SU-DHL-6 (cell line): ENCODE data around the gene TFEB.

Source experiments
- H2AFZ ChIP-seq: fragments of 200-600 bp; sonication (generic); 2 replicates; pipeline ENCODE4 v1.6.1; 2014; ENCODE audit warnings: low read depth, mild to moderate bottlenecking, moderate library complexity, mixed read lengths, antibody characterized with exemption, low read length; ENCODE audit not compliant: severe bottlenecking
- H3F3A ChIP-seq: fragments of 200-600 bp; shearing (Covaris generic); 2 replicates; pipeline ENCODE4 v1.6.0; 2016; ENCODE audit warnings: antibody characterized with exemption, mild to moderate bottlenecking; ENCODE audit not compliant: insufficient read depth
- H3K27ac ChIP-seq: fragments of 200-600 bp; sonication (generic); 2 replicates; pipeline ENCODE4 v1.5.1; 2016; ENCODE audit warnings: low read depth, mild to moderate bottlenecking, low read length, moderate library complexity, mixed read lengths
- H3K27me3 ChIP-seq: fragments of 200-600 bp; sonication (generic), shearing (Covaris generic); 2 replicates; pipeline ENCODE4 v1.6.0; 2014; ENCODE audit warnings: mild to moderate bottlenecking, low read length
- H3K36me3 ChIP-seq: fragments of 200-600 bp; sonication (generic); 2 replicates; pipeline ENCODE4 v1.6.1; 2014; ENCODE audit warnings: mild to moderate bottlenecking, low read length, mixed read lengths
- H3K4me2 ChIP-seq: fragments of 300-600, 200-600 bp; shearing (Covaris generic), sonication (generic); 2 replicates; pipeline ENCODE4 v1.6.0; 2014; ENCODE audit warnings: low read length, low read depth, mild to moderate bottlenecking; ENCODE audit not compliant: poor library complexity, severe bottlenecking
- H3K4me3 ChIP-seq: fragments of 200-600 bp; sonication (generic); 2 replicates; pipeline ENCODE4 v1.5.1; 2014; ENCODE audit warnings: antibody characterized with exemption, low read length, mild to moderate bottlenecking, mixed read lengths; ENCODE audit not compliant: insufficient read depth, poor library complexity, severe bottlenecking
- H3K79me2 ChIP-seq: fragments of 200-600 bp; sonication (generic); 2 replicates; pipeline ENCODE4 v1.6.1; 2014; ENCODE audit warnings: mild to moderate bottlenecking, low read length, moderate library complexity; ENCODE audit not compliant: insufficient read depth
- H3K9ac ChIP-seq: fragments of 200-600 bp; sonication (generic); 2 replicates; pipeline ENCODE4 v1.7.0; 2014; ENCODE audit warnings: mild to moderate bottlenecking, low read length
- H3K9me2 ChIP-seq: fragments of 200-600 bp; sonication (generic); replicated peaks from 2 replicates; pipeline ENCODE4 v1.6.1; 2014; ENCODE audit warnings: low read length; ENCODE audit not compliant: insufficient read depth
- H3K9me3 ChIP-seq: fragments of 200-600 bp; sonication (generic); 2 replicates; pipeline ENCODE4 v1.6.1; 2014; ENCODE audit warnings: low read length, mixed read lengths; ENCODE audit not compliant: insufficient read depth
- H4K20me1 ChIP-seq: fragments of 200-600 bp; sonication (generic); 2 replicates; pipeline ENCODE4 v1.6.1; 2014; ENCODE audit warnings: low read depth, mild to moderate bottlenecking, antibody characterized with exemption, low read length, moderate library complexity, mixed read lengths
- CTCF ChIP-seq: fragments of 200-600 bp; sonication (generic); IDR thresholded peaks from one replicate; pipeline ENCODE4 v1.5.1; 2017; ENCODE audit warnings: antibody characterized with exemption, mild to moderate bottlenecking, low read length, moderate library complexity; ENCODE audit not compliant: insufficient read depth, poor library complexity, severe bottlenecking
- EZH2phosphoT487 ChIP-seq: fragments of 200-600 bp; sonication (generic), shearing (Covaris generic); conservative IDR thresholded peaks from 2 replicates; pipeline ENCODE4 v1.6.1; 2018; ENCODE audit warnings: mild to moderate bottlenecking, antibody characterized with exemption, low read length, moderate library complexity, mixed read lengths

Gene TFEB

DNA sequence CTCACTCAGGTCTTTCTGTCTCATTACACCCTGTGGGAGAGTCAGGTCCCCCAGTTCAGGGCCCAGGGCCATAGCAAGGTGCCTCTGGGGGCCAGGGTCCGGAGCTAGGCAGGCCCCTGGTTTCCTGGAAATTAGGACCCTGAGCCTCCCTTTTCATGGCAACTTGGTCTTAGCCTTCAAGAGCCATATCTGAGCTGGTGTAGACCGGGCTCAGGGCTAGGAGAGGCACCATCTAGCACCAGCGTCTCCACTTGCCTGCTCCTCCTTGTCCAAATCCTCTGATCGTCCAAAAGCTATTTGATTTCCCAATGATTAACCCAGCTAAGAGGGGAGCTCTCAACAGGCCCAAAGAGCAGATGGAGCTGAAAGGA lies 91.5 kb downstream of the TFEB start:
- no peaks in the 10 kb centered on the region for H3K9me2 ChIP-seq
- no peak overlapping the region for H3K4me3 ChIP-seq
- no peaks in the 10 kb centered on the region for H3K36me3 ChIP-seq

GRCh38 chr6:41642960-41643898 lies 92.2 kb downstream of the TFEB start:
- Histone ChIP-seq H4K20me1 (no peaks in the 10 kb centered on the region), H2AFZ (no peak overlapping the region), H3K4me2 (no peak overlapping the region), H3K4me3 (no peak overlapping the region), H3K9me3 (no peaks in the 10 kb centered on the region), H3K36me3 (no peaks in the 10 kb centered on the region), H3K27me3 (no peaks in the 10 kb centered on the region), H3F3A (no peaks in the 10 kb centered on the region), H3K79me2 (no peaks in the 10 kb centered on the region), H3K9ac (no peak overlapping the region), H3K9me2 (no peaks in the 10 kb centered on the region), H3K27ac (no peak overlapping the region)
- TF ChIP-seq CTCF, result no peak

More for the DNA sequence above, 91.5 kb downstream of the TFEB start:
- Histone ChIP-seq H4K20me1 (no peaks in the 10 kb centered on the region), H3K9ac (no peak overlapping the region), H2AFZ (no peak overlapping the region), H3K79me2 (no peaks in the 10 kb centered on the region), H3K9me3 (no peaks in the 10 kb centered on the region), H3K4me2 (no peak overlapping the region), H3K27me3 (no peaks in the 10 kb centered on the region), H3K27ac (no peak overlapping the region), H3F3A (no peaks in the 10 kb centered on the region)
- TF ChIP-seq EZH2phosphoT487 (no peak), CTCF (no peak)

GRCh38 chr6:41642090-41642959 lies 93.1 kb downstream of the TFEB start:
- no peak overlapping the region for H3K4me3 ChIP-seq
- TF ChIP-seq CTCF (no peak), EZH2phosphoT487 (no peak)

More at GRCh38 chr6:41642090-41642959, 93.1 kb downstream of the TFEB start:
- no peak overlapping the region for H3K9ac ChIP-seq
- no peaks in the 10 kb centered on the region for H3K36me3 ChIP-seq
- H3K9me3 ChIP-seq, result no peaks in the 10 kb centered on the region
- H3K27me3 ChIP-seq, result no peaks in the 10 kb centered on the region
- H3K4me2 ChIP-seq, result no peak overlapping the region
- H3K79me2 ChIP-seq, result no peaks in the 10 kb centered on the region
- H2AFZ ChIP-seq, result no peak overlapping the region
- H4K20me1 ChIP-seq, result no peaks in the 10 kb centered on the region
- H3K9me2 ChIP-seq, result no peaks in the 10 kb centered on the region
- no peaks in the 10 kb centered on the region for H3F3A ChIP-seq
- H3K27ac ChIP-seq, result no peak overlapping the region
